PC-3 (cell line): ENCODE results near the gene SRSF1. TPM values are rescaled to one million over a fixed set of nuclear protein-coding genes. Genes with fewer than 3 reads are reported as not detected.

ENCODE experiments used
- ATAC-seq: fragments of 200-7000 bp; cut with Tn5 transposase; 2 replicates; pipeline ENCODE4 v1.9.1; 2020; ENCODE audit warnings: mild to moderate bottlenecking, moderate library complexity
- BruUV-seq: library from RNA; stranded (reverse); fragments of 400-500 nt; replicated peaks from 2 replicates; lab custom pipeline; 2021; lab: Mats Ljungman, UMichigan
- CTCF ChIA-PET: fragments of 300-600 bp; sonication (Branson Sonifier 250); formaldehyde crosslinking; loops from one replicate; lab custom pipeline; 2022; ENCODE audit warnings: antibody characterized with exemption; lab: Charles Lee
- POLR2A ChIA-PET: fragments of 300-600 bp; sonication (Branson Sonifier 250); formaldehyde crosslinking; loops from one replicate; lab custom pipeline; 2022; ENCODE audit warnings: antibody characterized with exemption; ENCODE audit not compliant: unreplicated experiment; lab: Charles Lee
- DNase-seq: peaks from one replicate; pipeline ENCODE4 v3.0.0-alpha.2; 2015
- H2AFZ ChIP-seq: fragments of 300-600 bp; sonication (generic); 2 replicates; pipeline ENCODE4 v1.6.0; 2016; ENCODE audit warnings: antibody characterized with exemption, low read length
- H3F3A ChIP-seq: fragments of 300-600 bp; sonication (generic); one replicate; pipeline ENCODE4 v1.6.0; 2017; ENCODE audit warnings: antibody characterized with exemption, low read length, control low read depth, mild to moderate bottlenecking; ENCODE audit not compliant: unreplicated experiment
- H3K27ac ChIP-seq: fragments of 300-600 bp; sonication (generic); 2 replicates; pipeline ENCODE4 v1.5.1; 2016; ENCODE audit warnings: mild to moderate bottlenecking, low read length
- H3K27me3 ChIP-seq: fragments of 300-600 bp; sonication (generic); 2 replicates; pipeline ENCODE4 v1.6.1; 2016; ENCODE audit warnings: low read length, mixed read lengths
- H3K36me3 ChIP-seq: fragments of 300-600 bp; sonication (generic); 2 replicates; pipeline ENCODE4 v1.6.1; 2016; ENCODE audit warnings: low read depth, mixed run types, low read length, mixed read lengths
- H3K4me1 ChIP-seq: fragments of 300-600 bp; sonication (generic); 2 replicates; pipeline ENCODE4 v1.5.1; 2016; ENCODE audit warnings: low read length; ENCODE audit not compliant: insufficient read depth
- H3K4me2 ChIP-seq: fragments of 300-600 bp; sonication (generic); 2 replicates; pipeline ENCODE4 v1.6.0; 2016; ENCODE audit warnings: low read length
- H3K4me3 ChIP-seq: fragments of 300-600 bp; sonication (generic); 2 replicates; pipeline ENCODE4 v1.5.1; 2016; ENCODE audit warnings: mild to moderate bottlenecking, low read length, mixed read lengths
- H3K79me2 ChIP-seq: fragments of 300-600 bp; sonication (generic); 2 replicates; pipeline ENCODE4 v1.6.1; 2017; ENCODE audit warnings: low read length, mixed read lengths
- H3K9ac ChIP-seq: fragments of 300-600 bp; sonication (generic); 2 replicates; pipeline ENCODE4 v1.6.0; 2016; ENCODE audit warnings: mild to moderate bottlenecking, low read length
- H3K9me2 ChIP-seq: fragments of 300-600 bp; sonication (generic); replicated peaks from 2 replicates; pipeline ENCODE4 v1.6.1; 2016; ENCODE audit warnings: mixed run types, low read length, mixed read lengths
- H3K9me3 ChIP-seq: fragments of 300-600 bp; sonication (generic); 2 replicates; pipeline ENCODE4 v1.6.1; 2016; ENCODE audit warnings: low read length, mixed read lengths
- H4K20me1 ChIP-seq: fragments of 300-600 bp; sonication (generic); 2 replicates; pipeline ENCODE4 v1.6.1; 2016; ENCODE audit warnings: low read length, mixed read lengths
- EZH2 ChIP-seq: fragments of 300-600 bp; sonication (generic); IDR thresholded peaks from one replicate; pipeline ENCODE4 v1.6.1; 2017; ENCODE audit warnings: antibody characterized with exemption, mild to moderate bottlenecking, low read length; ENCODE audit not compliant: unreplicated experiment
- EZH2phosphoT487 ChIP-seq: fragments of 300-600 bp; sonication (generic); IDR thresholded peaks from 2 replicates; pipeline ENCODE4 v1.6.1; 2018; ENCODE audit warnings: mild to moderate bottlenecking, antibody characterized with exemption, low read length, borderline replicate concordance
- intact Hi-C: fragments of 100-400 bp; cut with micrococcal nuclease; formaldehyde crosslinking; loops from 2 replicates; pipeline ENCODE4 v1.9.0; 2023
- total RNA-seq: library from RNA; depleted of rRNA; stranded (reverse); fragments of >200 nt; gene quantifications from 2 replicates; pipeline ENCODE4 v1.2.3, GENCODE V29; 2014
- TF ChIP-seq, protein P1 (sequence below): fragments of 300-600 bp; sonication (generic); conservative IDR thresholded peaks from 2 replicates; pipeline ENCODE4 v1.5.1; 2017; ENCODE audit warnings: antibody characterized with exemption, low read depth, mild to moderate bottlenecking, low read length

The SRSF1 gene
- total RNA-seq, 1 experiment from 2014 or later: 325 TPM

DNA sequence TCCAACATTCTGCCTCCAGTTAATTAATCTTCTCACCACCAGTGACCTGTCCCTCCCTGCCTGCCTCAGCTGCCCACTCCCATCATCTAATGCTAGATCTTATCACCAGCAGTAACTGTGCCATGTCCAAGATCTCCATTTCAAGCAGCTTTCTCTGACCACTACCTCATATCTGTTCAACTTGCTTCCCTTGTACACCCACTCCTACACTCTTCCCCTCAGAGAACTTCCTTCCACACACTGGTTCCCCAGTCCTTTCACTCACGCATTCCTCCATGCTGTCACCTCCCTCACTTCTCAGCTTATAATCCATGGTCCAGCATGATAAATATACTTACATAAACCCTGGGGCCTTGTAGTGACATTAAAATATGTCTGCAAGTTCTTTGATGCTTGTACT, 44.4 kb upstream of the SRSF1 start:
- Histone ChIP-seq H3K27me3 (no peaks in the 10 kb centered on the region), H3K4me1 (peaks cover 6% of the 10 kb centered on the region), H3K4me2 (no peak overlapping the region), H3K9me3 (no peaks in the 10 kb centered on the region), H3K27ac (no peak overlapping the region), H3K79me2 (no peaks in the 10 kb centered on the region), H3K4me3 (no peak overlapping the region), H3K36me3 (no peaks in the 10 kb centered on the region), H3F3A (no peaks in the 10 kb centered on the region), H3K9me2 (no peaks in the 10 kb centered on the region), H2AFZ (no peak overlapping the region), H3K9ac (no peak overlapping the region), H4K20me1 (no peaks in the 10 kb centered on the region)
- no TSS peak for BruUV-seq
- intact Hi-C loops: no loop called here
- TF ChIP-seq EZH2phosphoT487: no peak
- TF ChIP-seq EZH2: no peak
- TF ChIP-seq, protein P1, sequence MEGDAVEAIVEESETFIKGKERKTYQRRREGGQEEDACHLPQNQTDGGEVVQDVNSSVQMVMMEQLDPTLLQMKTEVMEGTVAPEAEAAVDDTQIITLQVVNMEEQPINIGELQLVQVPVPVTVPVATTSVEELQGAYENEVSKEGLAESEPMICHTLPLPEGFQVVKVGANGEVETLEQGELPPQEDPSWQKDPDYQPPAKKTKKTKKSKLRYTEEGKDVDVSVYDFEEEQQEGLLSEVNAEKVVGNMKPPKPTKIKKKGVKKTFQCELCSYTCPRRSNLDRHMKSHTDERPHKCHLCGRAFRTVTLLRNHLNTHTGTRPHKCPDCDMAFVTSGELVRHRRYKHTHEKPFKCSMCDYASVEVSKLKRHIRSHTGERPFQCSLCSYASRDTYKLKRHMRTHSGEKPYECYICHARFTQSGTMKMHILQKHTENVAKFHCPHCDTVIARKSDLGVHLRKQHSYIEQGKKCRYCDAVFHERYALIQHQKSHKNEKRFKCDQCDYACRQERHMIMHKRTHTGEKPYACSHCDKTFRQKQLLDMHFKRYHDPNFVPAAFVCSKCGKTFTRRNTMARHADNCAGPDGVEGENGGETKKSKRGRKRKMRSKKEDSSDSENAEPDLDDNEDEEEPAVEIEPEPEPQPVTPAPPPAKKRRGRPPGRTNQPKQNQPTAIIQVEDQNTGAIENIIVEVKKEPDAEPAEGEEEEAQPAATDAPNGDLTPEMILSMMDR: no peak
- ChIA-PET POLR2A (no interaction called here), CTCF (no interaction called here)
- DNase-seq (no peak), ATAC-seq (no peak)

DNA sequence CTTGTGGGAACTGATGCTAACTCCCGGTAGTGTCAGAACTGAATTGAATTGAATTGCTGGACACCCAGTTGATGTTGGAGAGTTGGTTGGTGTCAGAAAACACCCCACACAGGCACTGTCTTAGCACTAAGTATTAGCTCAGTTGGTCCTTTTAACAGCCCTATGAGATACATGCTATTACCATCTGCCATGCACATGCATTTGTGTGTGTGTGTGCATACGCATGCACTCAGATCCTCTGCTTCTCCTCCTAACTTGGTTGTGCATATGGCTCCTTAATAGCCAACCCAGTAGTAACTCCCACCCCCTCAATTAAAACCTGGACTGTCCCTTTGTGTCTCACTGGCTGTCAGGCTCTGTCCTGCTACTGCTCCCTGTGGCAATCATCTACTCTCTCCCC, 43.9 kb upstream of the SRSF1 start:
- Histone ChIP-seq H3K79me2 (no peaks in the 10 kb centered on the region), H3K9ac (no peak overlapping the region), H3K9me2 (no peaks in the 10 kb centered on the region), H3K4me3 (no peak overlapping the region), H3K9me3 (no peaks in the 10 kb centered on the region), H3F3A (no peaks in the 10 kb centered on the region), H3K4me1 (peaks cover 1% of the 10 kb centered on the region), H3K36me3 (no peaks in the 10 kb centered on the region), H4K20me1 (no peaks in the 10 kb centered on the region), H3K4me2 (no peak overlapping the region), H3K27ac (no peak overlapping the region), H3K27me3 (no peaks in the 10 kb centered on the region), H2AFZ (no peak overlapping the region)
- no TSS peak for BruUV-seq
- no peak for ATAC-seq
- DNase-seq: no peak
- intact Hi-C loops: no loop called here
- ChIA-PET POLR2A (no interaction called here), CTCF (no interaction called here)
- TF ChIP-seq EZH2 (no peak), EZH2phosphoT487 (no peak)
- TF ChIP-seq, protein P1: no peak

DNA sequence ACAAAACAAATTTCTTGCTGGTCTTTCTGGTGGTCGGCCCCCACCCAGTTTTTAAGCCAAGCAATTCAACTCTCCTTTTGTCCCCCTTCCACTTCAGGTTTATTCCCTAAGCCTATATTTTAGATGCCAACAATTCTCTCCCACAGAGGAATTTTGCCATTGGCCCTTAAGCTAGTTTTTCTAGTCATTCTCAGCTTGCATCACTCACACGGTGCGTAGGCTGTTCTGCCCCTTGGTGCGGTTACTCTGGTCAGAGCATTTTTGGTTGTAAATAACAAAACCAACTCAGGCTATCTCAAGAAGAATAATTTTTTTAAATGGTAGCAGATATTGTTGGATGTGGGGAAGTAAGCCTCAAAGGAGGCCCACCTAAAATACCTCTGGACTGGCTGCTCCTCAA, 42.5 kb upstream of the SRSF1 start:
- Histone ChIP-seq H3K9ac (no peak overlapping the region), H3K4me3 (no peak overlapping the region), H3K79me2 (no peaks in the 10 kb centered on the region), H3K4me2 (no peak overlapping the region), H3K27ac (no peak overlapping the region), H3K27me3 (no peaks in the 10 kb centered on the region), H3K36me3 (no peaks in the 10 kb centered on the region), H3K4me1 (no peaks in the 10 kb centered on the region), H4K20me1 (no peaks in the 10 kb centered on the region), H3K9me2 (no peaks in the 10 kb centered on the region), H3F3A (no peaks in the 10 kb centered on the region), H3K9me3 (no peaks in the 10 kb centered on the region), H2AFZ (no peak overlapping the region)
- ChIA-PET CTCF (no interaction called here), POLR2A (no interaction called here)
- intact Hi-C loops: no loop called here
- no peak for DNase-seq
- no TSS peak for BruUV-seq
- ATAC-seq: no peak
- TF ChIP-seq EZH2phosphoT487 (no peak), EZH2 (no peak)
- TF ChIP-seq, protein P1: no peak
